HepG2 (cell line): ENCODE results near the gene FAF1. TPM values are rescaled to one million over a fixed set of nuclear protein-coding genes. Genes with fewer than 3 reads are reported as not detected.

Experiments used
- AFF4 ChIP-seq: sonication (generic); formaldehyde crosslinking; IDR thresholded peaks from 2 replicates; pipeline ENCODE4 v1.4.0; 2020; ENCODE audit warnings: missing genetic modification reagents
- DR1 ChIP-seq: sonication (generic); formaldehyde crosslinking; IDR thresholded peaks from 2 replicates; pipeline ENCODE4 v1.8.0; 2021; ENCODE audit warnings: mild to moderate bottlenecking, missing genetic modification reagents, inconsistent platforms
- NR3C1 ChIP-seq: sonication (generic); formaldehyde crosslinking; IDR thresholded peaks from 2 replicates; pipeline ENCODE4 v1.4.0; 2020; ENCODE audit warnings: missing genetic modification reagents
- POLR2G ChIP-seq: fragments of 200-400 bp; formaldehyde crosslinking; IDR thresholded peaks from 2 replicates; pipeline ENCODE4 v1.6.1; 2018; ENCODE audit warnings: mild to moderate bottlenecking, low read depth, low read length, moderate library complexity
- ZFP91 ChIP-seq: sonication (generic); formaldehyde crosslinking; IDR thresholded peaks from 2 replicates; pipeline ENCODE4 v1.9.0; 2022; ENCODE audit warnings: missing genetic modification reagents, mild to moderate bottlenecking, borderline replicate concordance
- ZNF678 ChIP-seq: sonication (generic); formaldehyde crosslinking; IDR thresholded peaks from 2 replicates; pipeline ENCODE4 v1.4.0; 2020; ENCODE audit warnings: mild to moderate bottlenecking, missing genetic modification reagents
- ZNF841 ChIP-seq: sonication (generic); formaldehyde crosslinking; IDR thresholded peaks from 2 replicates; pipeline ENCODE4 v1.8.1; 2023; ENCODE audit warnings: missing genetic modification reagents, borderline replicate concordance
- polyA plus RNA-seq, 8 experiments: library from polyadenylated mRNA; depleted of rRNA in 3 of 8; stranded (reverse) in 7 of 8; unstranded in 1 of 8; fragments of >200 nt; fragmentation: Illumina TruSeq in 4 of 8; extraction: Trizol in 4 of 8; gene quantifications; 2 replicates each; pipeline versions ENCODE4 v1.2.1 to v1.2.3, GENCODE V29; 2011 to 2016; ENCODE audit warnings: low read depth in 4 of 8, missing spikeins in 1 of 8, mixed read lengths in 1 of 8; ENCODE audit not compliant: insufficient read depth in 1 of 8
- total RNA-seq, 5 experiments: library from RNA; depleted of rRNA; stranded (reverse); fragments of >200 nt; fragmentation: Illumina TruSeq; extraction: Trizol; gene quantifications; 2 replicates each; pipeline ENCODE4 v1.2.3, GENCODE V29; 2016; ENCODE audit warnings: low read depth in 1 of 5

Gene FAF1
- total and polyA plus RNA-seq, 2 of the 13 experiments (the other 11 are each of a cell fraction or from before 2014, with no cell fraction given) = 19.4 to 63.3 TPM

GRCh38 chr1:50421768-50422674 lies 538.0 kb downstream of the FAF1 start (continued):
- TF ChIP-seq ZFP91 (CRISPR knock-in tag) (no peak), ZNF841 (no peak), DR1 (CRISPR knock-in tag) (no peak), ZNF678 (CRISPR knock-in tag) (no peak), AFF4 (no peak), POLR2G (no peak), NR3C1 (CRISPR knock-in tag) (no peak)
